Measurements from ENCODE around the gene FYN. TPM values are rescaled to one million over a fixed set of nuclear protein-coding genes. Genes with fewer than 3 reads are reported as not detected.

The FYN gene
- total RNA-seq, 1 experiment from 2014 or later = 18.5 TPM

GRCh38 chr6:111669326-111669725 is 203.9 kb downstream of the FYN start:
- ChIA-PET POLR2A (no interaction called here), RAD21 (ENCODE audit: low non-redundant PET in 1 of 2, low total read pairs in 2 of 2, uncharacterized antibody in 2 of 2, unreplicated experiment in 2 of 2) (no interaction called here), CTCF (no interaction called here)
- Histone ChIP-seq H3K27me3 (ENCODE audit: insufficient read depth, low read length) (no peaks in the 10 kb centered on the region), H3K79me2 (ENCODE audit: insufficient read depth, low read length) (no peaks in the 10 kb centered on the region), H3K9me2 (ENCODE audit: insufficient read depth) (no peaks in the 10 kb centered on the region), H4K20me1 (ENCODE audit: insufficient read depth) (no peaks in the 10 kb centered on the region), H2AFZ (ENCODE audit: low read depth, low read length, poor library complexity, severe bottlenecking) (no peak overlapping the region), H3K4me2 (ENCODE audit: low read length) (no peak overlapping the region), H3K36me3 (ENCODE audit: control insufficient read depth in 1 of 2, insufficient read depth in 2 of 2, low read length in 2 of 2) (no peaks in the 10 kb centered on the region; a peak in 1 of 4 replicates), H3K27ac (ENCODE audit: low read depth, low read length) (no peak overlapping the region), H3K4me1 (ENCODE audit: control insufficient read depth in 1 of 2, insufficient read depth in 2 of 2, low read length in 2 of 2) (no peaks in the 10 kb centered on the region), H3K4me3 (replicated peaks in 1 of 2; ENCODE audit: low read depth in 1 of 2, low read length in 2 of 2) (no peak overlapping the region), H3K9ac (ENCODE audit: low read length) (no peak overlapping the region), H3K9me3 (ENCODE audit: control insufficient read depth in 1 of 2, insufficient read depth in 1 of 2, low read depth in 1 of 2, low read length in 2 of 2) (no peaks in the 10 kb centered on the region)
- TF ChIP-seq ZFX (IDR thresholded peaks at IDR 0.05) (no peak), REST (IDR thresholded peaks at IDR 0.05; ENCODE audit: low read depth) (no peak), FOSL1 (IDR thresholded peaks at IDR 0.05; ENCODE audit: low read depth) (no peak), RAD21 (IDR thresholded peaks at IDR 0.05; ENCODE audit: low read depth) (no peak), EZH2phosphoT487 (IDR thresholded peaks at IDR 0.05; ENCODE audit: borderline replicate concordance) (no peak), JUND (IDR thresholded peaks at IDR 0.05) (no peak), EZH2 (IDR thresholded peaks at IDR 0.05) (no peak), POLR2A (IDR thresholded peaks at IDR 0.05; ENCODE audit: borderline replicate concordance, extremely low read depth, insufficient read depth, insufficient read length) (no peak)
- intact Hi-C loops (cut with micrococcal nuclease) = no loop called here
- no TSS peak for BruUV-seq (replicated peaks)
- DNase-seq (ENCODE audit: low read depth, low spot score) (no peak), ATAC-seq (no peak)

- H3K36me3 ChIP-seq (ENCODE audit: control insufficient read depth in 1 of 2, insufficient read depth in 2 of 2, low read length in 2 of 2) = no peaks in the 10 kb centered on the region; a peak in 1 of 4 replicates
- ATAC-seq = peak; percentile 71
- ChIA-PET RAD21 (ENCODE audit: low non-redundant PET in 1 of 2, low total read pairs in 2 of 2, uncharacterized antibody in 2 of 2, unreplicated experiment in 2 of 2) (no interaction called here), POLR2A (no interaction called here), CTCF (no interaction called here)
- H3K9me2 ChIP-seq (ENCODE audit: insufficient read depth) = no peaks in the 10 kb centered on the region
- H3K4me3 ChIP-seq (replicated peaks in 1 of 2; ENCODE audit: low read depth in 1 of 2, low read length in 2 of 2) = no peak overlapping the region
- no peak overlapping the region for H3K27ac ChIP-seq (ENCODE audit: low read depth, low read length)
- no peak for DNase-seq (ENCODE audit: low read depth, low spot score)
- H3K4me1 ChIP-seq (ENCODE audit: control insufficient read depth in 1 of 2, insufficient read depth in 2 of 2, low read length in 2 of 2) = no peaks in the 10 kb centered on the region
- no peaks in the 10 kb centered on the region for H3K9me3 ChIP-seq (ENCODE audit: control insufficient read depth in 1 of 2, insufficient read depth in 1 of 2, low read depth in 1 of 2, low read length in 2 of 2)
- no peak overlapping the region for H2AFZ ChIP-seq (ENCODE audit: low read depth, low read length, poor library complexity, severe bottlenecking)
- no peaks in the 10 kb centered on the region for H3K27me3 ChIP-seq (ENCODE audit: insufficient read depth, low read length)
- TF ChIP-seq ZBTB33 (IDR thresholded peaks at IDR 0.05; ENCODE audit: extremely low read depth, insufficient replicate concordance, low read length) (no peak), POLR2A (IDR thresholded peaks at IDR 0.05; ENCODE audit: borderline replicate concordance, extremely low read depth, insufficient read depth, insufficient read length) (no peak), ZFX (IDR thresholded peaks at IDR 0.05) (no peak), YY1 (IDR thresholded peaks at IDR 0.05; ENCODE audit: extremely low read depth, insufficient replicate concordance, low read depth, low read length) (no peak), SIN3A (IDR thresholded peaks at IDR 0.05; ENCODE audit: low read depth) (no peak), EGR1 (IDR thresholded peaks at IDR 0.05; ENCODE audit: low read depth) (no peak)
- TF ChIP-seq, protein P1, sequence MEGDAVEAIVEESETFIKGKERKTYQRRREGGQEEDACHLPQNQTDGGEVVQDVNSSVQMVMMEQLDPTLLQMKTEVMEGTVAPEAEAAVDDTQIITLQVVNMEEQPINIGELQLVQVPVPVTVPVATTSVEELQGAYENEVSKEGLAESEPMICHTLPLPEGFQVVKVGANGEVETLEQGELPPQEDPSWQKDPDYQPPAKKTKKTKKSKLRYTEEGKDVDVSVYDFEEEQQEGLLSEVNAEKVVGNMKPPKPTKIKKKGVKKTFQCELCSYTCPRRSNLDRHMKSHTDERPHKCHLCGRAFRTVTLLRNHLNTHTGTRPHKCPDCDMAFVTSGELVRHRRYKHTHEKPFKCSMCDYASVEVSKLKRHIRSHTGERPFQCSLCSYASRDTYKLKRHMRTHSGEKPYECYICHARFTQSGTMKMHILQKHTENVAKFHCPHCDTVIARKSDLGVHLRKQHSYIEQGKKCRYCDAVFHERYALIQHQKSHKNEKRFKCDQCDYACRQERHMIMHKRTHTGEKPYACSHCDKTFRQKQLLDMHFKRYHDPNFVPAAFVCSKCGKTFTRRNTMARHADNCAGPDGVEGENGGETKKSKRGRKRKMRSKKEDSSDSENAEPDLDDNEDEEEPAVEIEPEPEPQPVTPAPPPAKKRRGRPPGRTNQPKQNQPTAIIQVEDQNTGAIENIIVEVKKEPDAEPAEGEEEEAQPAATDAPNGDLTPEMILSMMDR (IDR thresholded peaks at IDR 0.05 in 2 of 3, conservative IDR thresholded peaks at IDR 0.05 in 1 of 3; ENCODE audit: borderline replicate concordance in 1 of 3, insufficient read depth in 1 of 3, low read depth in 2 of 3, low read length in 2 of 3) = peak in 2 of 3 experiments; percentile 39 to 46; a peak in 3 of 6 replicates
- TF ChIP-seq, protein P2, sequence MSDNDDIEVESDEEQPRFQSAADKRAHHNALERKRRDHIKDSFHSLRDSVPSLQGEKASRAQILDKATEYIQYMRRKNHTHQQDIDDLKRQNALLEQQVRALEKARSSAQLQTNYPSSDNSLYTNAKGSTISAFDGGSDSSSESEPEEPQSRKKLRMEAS (IDR thresholded peaks at IDR 0.05) = no peak
- BruUV-seq (replicated peaks) = no TSS peak
- no peak overlapping the region for H3K4me2 ChIP-seq (ENCODE audit: low read length)
- no peaks in the 10 kb centered on the region for H3K79me2 ChIP-seq (ENCODE audit: insufficient read depth, low read length)
- intact Hi-C loops (cut with micrococcal nuclease) = no loop called here
- H4K20me1 ChIP-seq (ENCODE audit: insufficient read depth) = no peaks in the 10 kb centered on the region
- H3K9ac ChIP-seq (ENCODE audit: low read length) = no peak overlapping the region
These were observed 204.8 kb downstream of the FYN start for GRCh38 chr6:111668410-111668809.
